Left lung (tissue), 10 donors: ENCODE measurements around the gene IFT20. TPM values are rescaled to one million over a fixed set of nuclear protein-coding genes. Genes with fewer than 3 reads are reported as not detected.
"Not testable (repeated sequence)": the region's sequence is repeated elsewhere in the genome, so short reads cannot be mapped to it uniquely, and the experiment has no call there.

ENCODE experiments used
- ATAC-seq: fragments of 200-7000 bp; cut with Tn5 transposase; one replicate; pipeline ENCODE4 v1.9.1; 2020; ENCODE audit warnings: moderate library complexity
- DNase-seq, 4 donors: peaks; one replicate each; pipeline ENCODE4 v3.0.0-alpha.2; 2013 to 2020
- H3K27ac ChIP-seq, 2 donors: fragments of 200-600 bp; sonication (generic) in 1 of 2; one replicate each; pipeline versions ENCODE4 v1.5.0 to v1.8.0; 2020 to 2021
- H3K27me3 ChIP-seq, 2 donors: fragments of 200-600 bp; sonication (generic) in 1 of 2; one replicate each; pipeline versions ENCODE4 v1.5.0 to v1.8.0; 2020 to 2021
- H3K36me3 ChIP-seq, 2 donors: fragments of 200-600 bp; sonication (generic) in 1 of 2; one replicate each; pipeline versions ENCODE4 v1.5.0 to v1.8.0; 2020 to 2021
- H3K4me1 ChIP-seq, 2 donors: fragments of 200-600 bp; one replicate each; pipeline ENCODE4 v1.8.0; 2021
- H3K4me3 ChIP-seq, 2 donors: fragments of 200-600 bp; sonication (generic) in 1 of 2; one replicate each; pipeline versions ENCODE4 v1.5.0 to v1.8.0; 2020 to 2021; ENCODE audit warnings: mild to moderate bottlenecking in 1 of 2
- H3K9me3 ChIP-seq, 2 donors: fragments of 200-600 bp; sonication (generic) in 1 of 2; one replicate each; pipeline versions ENCODE4 v1.5.0 to v1.8.0; 2020 to 2021
- intact Hi-C, 2 donors: fragments of 100-400 bp; cut with DNase I; formaldehyde crosslinking; loops; one replicate each; pipeline versions ENCODE4 v1.11.2 to v1.14.2; 2022
- polyA plus RNA-seq, 6 donors: library from polyadenylated mRNA; unstranded; fragments of 120-200 nt; gene quantifications; one replicate each; pipeline ENCODE4 v1.2.1, GENCODE V29; 2013; ENCODE audit not compliant: insufficient read length in 6 of 6
- total RNA-seq, 2 donors: library from RNA; stranded (reverse); fragmentation: NEBNext Ultra II Directional; extraction: Animal tissue kit (Norgen Biotek cat#: 25700); gene quantifications; one replicate each; pipeline ENCODE4 v1.2.1, GENCODE V29; 2021
- TF ChIP-seq, protein P1 (sequence below), 2 donors: fragments of 200-600 bp; sonication (generic) in 1 of 2; IDR thresholded peaks; one replicate each; pipeline versions ENCODE4 v1.5.0 to v1.8.0; 2021; ENCODE audit warnings: antibody characterized with exemption in 2 of 2
- donor health status: DM: no; HTN: yes; CAD: no.
- donor health status: DM: no; HTN: no; CAD: no.

IFT20 gene
- total and polyA plus RNA-seq, 8 donors = 27.6 to 60.4 (median 54.2) TPM

GRCh38 chr17:28295677-28296578 lies 39.3 kb downstream of the IFT20 start:
- ATAC-seq (no peak), DNase-seq (no peak)
- Histone ChIP-seq H3K27ac (no peak overlapping the region), H3K9me3 (no peaks in the 10 kb centered on the region), H3K27me3 (no peaks in the 10 kb centered on the region), H3K4me1 (no peaks in the 10 kb centered on the region), H3K36me3 (no peaks in the 10 kb centered on the region), H3K4me3 (no peak overlapping the region)
- TF ChIP-seq, protein P1, sequence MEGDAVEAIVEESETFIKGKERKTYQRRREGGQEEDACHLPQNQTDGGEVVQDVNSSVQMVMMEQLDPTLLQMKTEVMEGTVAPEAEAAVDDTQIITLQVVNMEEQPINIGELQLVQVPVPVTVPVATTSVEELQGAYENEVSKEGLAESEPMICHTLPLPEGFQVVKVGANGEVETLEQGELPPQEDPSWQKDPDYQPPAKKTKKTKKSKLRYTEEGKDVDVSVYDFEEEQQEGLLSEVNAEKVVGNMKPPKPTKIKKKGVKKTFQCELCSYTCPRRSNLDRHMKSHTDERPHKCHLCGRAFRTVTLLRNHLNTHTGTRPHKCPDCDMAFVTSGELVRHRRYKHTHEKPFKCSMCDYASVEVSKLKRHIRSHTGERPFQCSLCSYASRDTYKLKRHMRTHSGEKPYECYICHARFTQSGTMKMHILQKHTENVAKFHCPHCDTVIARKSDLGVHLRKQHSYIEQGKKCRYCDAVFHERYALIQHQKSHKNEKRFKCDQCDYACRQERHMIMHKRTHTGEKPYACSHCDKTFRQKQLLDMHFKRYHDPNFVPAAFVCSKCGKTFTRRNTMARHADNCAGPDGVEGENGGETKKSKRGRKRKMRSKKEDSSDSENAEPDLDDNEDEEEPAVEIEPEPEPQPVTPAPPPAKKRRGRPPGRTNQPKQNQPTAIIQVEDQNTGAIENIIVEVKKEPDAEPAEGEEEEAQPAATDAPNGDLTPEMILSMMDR (IDR thresholded peaks at IDR 0.05) = no peak
- intact Hi-C loops = no loop called here

DNA sequence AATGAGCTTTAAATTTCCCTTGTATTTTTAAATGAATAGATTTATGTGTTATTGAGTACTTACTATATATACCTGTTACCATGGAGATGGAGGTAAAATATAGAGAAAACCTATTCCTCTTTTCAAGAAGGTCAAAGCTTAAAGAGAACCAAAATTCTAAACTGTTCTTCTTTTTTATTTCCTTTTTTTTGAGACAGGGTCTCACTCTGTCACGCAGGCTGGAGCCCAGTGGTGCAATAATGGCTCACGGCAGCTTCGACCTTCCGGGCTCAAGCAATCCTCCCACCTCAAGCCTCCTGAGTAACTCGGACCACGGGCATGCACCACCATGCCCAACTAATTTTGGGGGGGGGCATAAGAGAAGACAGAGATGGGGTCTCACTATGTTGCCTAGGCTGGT lies 41.3 kb downstream of the IFT20 start:
- no peaks in the 10 kb centered on the region for H3K4me1 ChIP-seq
- no peaks in the 10 kb centered on the region for H3K27me3 ChIP-seq
- no peaks in the 10 kb centered on the region for H3K9me3 ChIP-seq
- H3K4me3 ChIP-seq = no peak overlapping the region
- ATAC-seq = no peak
- no peaks in the 10 kb centered on the region for H3K36me3 ChIP-seq
- no peak for DNase-seq
- no peak overlapping the region for H3K27ac ChIP-seq
- TF ChIP-seq, protein P1 (IDR thresholded peaks at IDR 0.05) = no peak
- intact Hi-C loops = no loop called here

DNA sequence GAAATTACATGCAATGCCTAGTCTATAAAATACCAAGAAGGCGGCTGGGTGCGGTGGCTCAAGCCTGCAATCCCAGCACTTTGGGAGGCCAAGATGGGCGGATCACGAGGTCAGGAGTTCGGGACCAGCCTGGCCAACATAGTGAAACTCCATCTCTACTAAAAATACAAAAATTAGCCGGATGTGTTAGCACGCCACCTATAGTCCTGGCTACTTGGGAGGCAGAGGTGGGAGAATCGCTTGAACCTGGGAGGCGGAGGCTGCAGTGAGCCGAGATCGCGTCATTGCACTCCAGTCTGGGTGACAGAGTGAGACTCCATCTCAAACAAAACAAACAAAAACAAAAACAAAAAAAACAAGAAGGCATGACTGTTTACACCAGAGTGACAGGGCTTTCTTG lies 42.4 kb downstream of the IFT20 start:
- DNase-seq, H3K27me3 ChIP-seq, H3K4me3 ChIP-seq, ATAC-seq, H3K9me3 ChIP-seq, H3K27ac ChIP-seq, H3K36me3 ChIP-seq, H3K4me1 ChIP-seq, intact Hi-C loops: not testable (repeated sequence)

DNA sequence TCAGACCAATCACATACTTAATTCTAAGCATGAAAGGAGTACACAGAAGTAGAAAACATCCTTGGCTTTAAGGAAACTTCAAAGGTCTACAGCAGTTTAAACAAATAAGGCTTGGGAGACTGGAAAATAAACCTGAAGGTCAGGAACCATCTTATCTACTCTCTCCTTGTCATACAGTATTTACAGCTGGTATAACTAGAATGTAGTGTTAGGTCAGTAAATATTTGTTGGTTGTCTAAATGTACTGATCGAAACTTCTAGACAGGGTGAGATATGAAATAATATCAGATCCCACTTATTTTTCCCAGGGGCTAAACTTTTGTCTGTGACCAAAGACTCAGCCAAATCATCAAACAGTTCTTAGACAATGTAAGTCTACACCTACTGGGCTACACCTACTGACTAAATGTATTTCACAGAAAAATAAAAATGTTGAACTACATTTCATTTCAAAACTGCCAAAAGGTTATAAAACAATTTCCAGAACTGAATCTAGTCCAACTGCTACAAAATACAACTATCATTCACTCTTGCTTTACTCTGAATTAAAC lies 43.4 kb downstream of the IFT20 start:
- ATAC-seq (no peak), DNase-seq (no peak)
- Histone ChIP-seq H3K9me3 (no peaks in the 10 kb centered on the region), H3K4me1 (no peaks in the 10 kb centered on the region), H3K27ac (no peak overlapping the region), H3K36me3 (no peaks in the 10 kb centered on the region), H3K4me3 (no peak overlapping the region), H3K27me3 (no peaks in the 10 kb centered on the region)
- TF ChIP-seq, protein P1 (IDR thresholded peaks at IDR 0.05) = no peak
- intact Hi-C loops = no loop called here

DNA sequence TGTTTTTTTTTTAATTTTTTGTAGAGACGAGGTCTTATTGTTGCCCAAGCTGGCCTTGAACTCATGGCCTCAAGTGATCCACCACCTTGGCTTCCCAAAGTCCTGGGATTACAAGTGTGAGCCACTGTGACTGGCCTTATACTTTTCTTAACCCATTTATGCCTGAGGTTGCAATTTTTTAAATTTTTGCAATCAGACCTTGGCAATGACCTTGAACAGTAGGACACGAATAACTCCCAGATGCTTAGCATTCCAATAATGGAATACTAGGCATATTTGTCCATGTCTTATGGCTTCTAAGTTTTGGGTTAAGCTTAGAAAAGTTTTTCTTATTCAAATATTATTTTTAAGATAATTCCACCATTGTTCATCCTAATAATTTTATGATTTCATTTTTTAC lies 44.6 kb downstream of the IFT20 start:
- TF ChIP-seq, protein P1 (IDR thresholded peaks at IDR 0.05) = no peak
- no peak overlapping the region for H3K4me3 ChIP-seq
- H3K27me3 ChIP-seq = no peaks in the 10 kb centered on the region
- intact Hi-C loops = no loop called here
- no peaks in the 10 kb centered on the region for H3K4me1 ChIP-seq
- no peak overlapping the region for H3K27ac ChIP-seq
- no peaks in the 10 kb centered on the region for H3K36me3 ChIP-seq
- no peak for ATAC-seq
- H3K9me3 ChIP-seq = no peaks in the 10 kb centered on the region
- DNase-seq = no peak
